Measurements from ENCODE around the gene COA3. TPM values are rescaled to one million over a fixed set of nuclear protein-coding genes. Genes with fewer than 3 reads are reported as not detected.

Gene COA3
- polyA plus RNA-seq, 1 donor (not counting 4 experiments of a cell fraction or from before 2014, with no cell fraction given), result 97.8 TPM

DNA sequence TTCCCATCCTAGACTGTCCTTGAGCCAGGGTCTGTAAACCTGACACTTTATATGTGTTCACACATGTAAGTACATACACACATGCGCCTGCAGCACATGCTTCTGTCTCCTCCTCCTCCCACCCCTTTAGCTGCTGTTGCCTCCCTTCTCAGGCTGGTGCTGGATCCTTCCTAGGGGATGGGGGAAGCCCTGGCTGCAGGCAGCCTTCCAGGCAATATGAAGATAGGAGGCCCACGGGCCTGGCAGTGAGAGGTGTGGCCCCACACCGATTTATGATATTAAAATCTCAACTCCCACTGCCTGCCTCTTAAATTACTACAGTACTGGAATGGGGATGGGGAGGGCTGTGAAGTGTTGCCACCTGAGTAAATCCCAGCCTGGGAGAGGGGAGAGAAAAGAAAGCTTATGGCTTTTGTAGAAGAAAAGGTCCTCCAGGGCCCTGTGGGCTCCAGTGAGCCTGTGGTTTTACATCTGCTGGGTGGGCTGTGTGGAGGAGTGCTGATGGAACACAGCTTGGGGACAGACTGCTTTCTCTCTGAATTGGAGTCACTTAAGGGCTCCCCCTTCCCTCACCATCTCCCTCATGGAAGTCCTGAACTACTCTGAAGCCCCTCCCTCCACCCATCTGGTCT, 19.1 kb downstream of the COA3 start:
- peaks cover 23 to 26% of the 10 kb centered on the region in 2 experiments for H3K36me3 ChIP-seq (ENCODE audit: control insufficient read depth in 2 of 2, extremely low read depth in 1 of 2, insufficient read depth in 2 of 2, low read length in 2 of 2)
- H2AFZ ChIP-seq (ENCODE audit: control insufficient read depth, low read length), result no peak overlapping the region
- no peak for FAIRE-seq
- H3K9me3 ChIP-seq (ENCODE audit: control insufficient read depth, low read depth, low read length), result no peaks in the 10 kb centered on the region
- no peak overlapping the region for H3K4me2 ChIP-seq (ENCODE audit: control insufficient read depth, extremely low read depth, insufficient read depth, low read depth, low read length)
- H3K9ac ChIP-seq (ENCODE audit: control insufficient read depth, extremely low read depth, insufficient read depth, low read length), result no peak overlapping the region
- H3K27ac ChIP-seq (ENCODE audit: control insufficient read depth, insufficient read depth, low read length), result no peak overlapping the region
- peaks cover 20% of the 10 kb centered on the region for H3K4me1 ChIP-seq (ENCODE audit: control insufficient read depth, extremely low read depth, insufficient read depth, low read length)
- TF ChIP-seq, protein P1, sequence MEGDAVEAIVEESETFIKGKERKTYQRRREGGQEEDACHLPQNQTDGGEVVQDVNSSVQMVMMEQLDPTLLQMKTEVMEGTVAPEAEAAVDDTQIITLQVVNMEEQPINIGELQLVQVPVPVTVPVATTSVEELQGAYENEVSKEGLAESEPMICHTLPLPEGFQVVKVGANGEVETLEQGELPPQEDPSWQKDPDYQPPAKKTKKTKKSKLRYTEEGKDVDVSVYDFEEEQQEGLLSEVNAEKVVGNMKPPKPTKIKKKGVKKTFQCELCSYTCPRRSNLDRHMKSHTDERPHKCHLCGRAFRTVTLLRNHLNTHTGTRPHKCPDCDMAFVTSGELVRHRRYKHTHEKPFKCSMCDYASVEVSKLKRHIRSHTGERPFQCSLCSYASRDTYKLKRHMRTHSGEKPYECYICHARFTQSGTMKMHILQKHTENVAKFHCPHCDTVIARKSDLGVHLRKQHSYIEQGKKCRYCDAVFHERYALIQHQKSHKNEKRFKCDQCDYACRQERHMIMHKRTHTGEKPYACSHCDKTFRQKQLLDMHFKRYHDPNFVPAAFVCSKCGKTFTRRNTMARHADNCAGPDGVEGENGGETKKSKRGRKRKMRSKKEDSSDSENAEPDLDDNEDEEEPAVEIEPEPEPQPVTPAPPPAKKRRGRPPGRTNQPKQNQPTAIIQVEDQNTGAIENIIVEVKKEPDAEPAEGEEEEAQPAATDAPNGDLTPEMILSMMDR (optimal IDR thresholded peaks at IDR 0.05 in 1 of 3, IDR thresholded peaks at IDR 0.05 in 1 of 3, conservative IDR thresholded peaks at IDR 0.05 in 1 of 3; ENCODE audit: extremely low read depth in 1 of 3, insufficient read depth in 2 of 3, low read length in 3 of 3), result no peak
- no peak for TF ChIP-seq EZH2 (IDR thresholded peaks at IDR 0.05; ENCODE audit: low read length)
- H3K4me3 ChIP-seq (ENCODE audit: control insufficient read depth in 2 of 3, extremely low read depth in 1 of 3, insufficient read depth in 2 of 3, low read depth in 1 of 3, low read length in 3 of 3), result no peak overlapping the region
- H4K20me1 ChIP-seq (ENCODE audit: control insufficient read depth, extremely low read depth, insufficient read depth, low read length), result no peaks in the 10 kb centered on the region
- dilution Hi-C loops (cut with MboI; ENCODE audit: extremely low pct_ligation_motif_present, low sequenced_read_pairs), result no loop called here
- no peak for DNase-seq (ENCODE audit: low read depth, low spot score)
- no peaks in the 10 kb centered on the region for H3K9me1 ChIP-seq (ENCODE audit: control insufficient read depth, extremely low read depth, insufficient read depth, low read length)
- no peaks in the 10 kb centered on the region for H3K79me2 ChIP-seq (ENCODE audit: control insufficient read depth, insufficient read depth, low read length)
- H3K27me3 ChIP-seq (ENCODE audit: control insufficient read depth, extremely low read depth, insufficient read depth, low read length), result peaks cover 18% of the 10 kb centered on the region

DNA sequence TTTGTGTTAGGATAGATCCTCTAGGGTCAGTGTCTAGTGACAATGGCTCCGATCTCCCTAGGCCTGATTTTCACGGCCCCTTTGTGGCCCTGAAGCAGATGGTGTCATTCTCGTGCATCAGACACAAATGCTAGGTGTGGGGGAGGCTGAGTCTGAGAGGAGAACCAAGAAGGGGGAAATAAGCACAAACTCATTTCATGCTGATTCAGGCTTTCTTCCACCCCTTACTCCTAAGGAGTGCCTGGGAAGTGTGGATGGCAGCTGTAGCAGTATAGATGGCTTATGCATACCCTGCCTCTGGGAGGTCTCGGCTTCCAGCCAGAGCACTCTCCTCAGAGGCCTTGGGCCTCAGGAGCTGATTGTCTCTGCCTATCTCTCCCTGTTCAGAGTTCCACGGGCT, 19.9 kb downstream of the COA3 start:
- DNase-seq (ENCODE audit: low read depth, low spot score) (no peak), FAIRE-seq (no peak)
- TF ChIP-seq, protein P1 (optimal IDR thresholded peaks at IDR 0.05 in 1 of 3, IDR thresholded peaks at IDR 0.05 in 1 of 3, conservative IDR thresholded peaks at IDR 0.05 in 1 of 3; ENCODE audit: extremely low read depth in 1 of 3, insufficient read depth in 2 of 3, low read length in 3 of 3), result no peak
- TF ChIP-seq EZH2 (IDR thresholded peaks at IDR 0.05; ENCODE audit: low read length), result no peak
- Histone ChIP-seq H3K9ac (ENCODE audit: control insufficient read depth, extremely low read depth, insufficient read depth, low read length) (no peak overlapping the region), H4K20me1 (ENCODE audit: control insufficient read depth, extremely low read depth, insufficient read depth, low read length) (no peaks in the 10 kb centered on the region), H3K4me1 (ENCODE audit: control insufficient read depth, extremely low read depth, insufficient read depth, low read length) (peaks cover 17% of the 10 kb centered on the region), H3K36me3 (ENCODE audit: control insufficient read depth in 2 of 2, extremely low read depth in 1 of 2, insufficient read depth in 2 of 2, low read length in 2 of 2) (peaks cover 23 to 28% of the 10 kb centered on the region in 2 experiments), H3K4me2 (ENCODE audit: control insufficient read depth, extremely low read depth, insufficient read depth, low read depth, low read length) (no peak overlapping the region), H3K79me2 (ENCODE audit: control insufficient read depth, insufficient read depth, low read length) (peaks cover 4% of the 10 kb centered on the region), H3K27ac (ENCODE audit: control insufficient read depth, insufficient read depth, low read length) (no peak overlapping the region), H3K27me3 (ENCODE audit: control insufficient read depth, extremely low read depth, insufficient read depth, low read length) (peaks cover 12% of the 10 kb centered on the region), H3K9me3 (ENCODE audit: control insufficient read depth, low read depth, low read length) (no peaks in the 10 kb centered on the region), H2AFZ (ENCODE audit: control insufficient read depth, low read length) (no peak overlapping the region), H3K9me1 (ENCODE audit: control insufficient read depth, extremely low read depth, insufficient read depth, low read length) (no peaks in the 10 kb centered on the region), H3K4me3 (ENCODE audit: control insufficient read depth in 2 of 3, extremely low read depth in 1 of 3, insufficient read depth in 2 of 3, low read depth in 1 of 3, low read length in 3 of 3) (no peak overlapping the region)
- dilution Hi-C loops (cut with MboI; ENCODE audit: extremely low pct_ligation_motif_present, low sequenced_read_pairs), result no loop called here

Measured in keratinocyte (primary cell).